HL-60 (cell line): ENCODE results near the gene HTRA1.
A peak's percentile ranks its signal among the peaks of the same experiment; 100 is the strongest.

ENCODE experiments used
- DNase-seq, 2 experiments: peaks; one replicate each; pipeline ENCODE4 v3.0.0-alpha.2; 2010 to 2020; ENCODE audit warnings: low read depth in 1 of 2, low spot score in 1 of 2
- H3K27ac ChIP-seq: fragments of 250-450 bp; sonication (Bioruptor Pico); replicated peaks from 2 replicates; pipeline ENCODE4 v1.5.1; 2020; ENCODE audit warnings: mild to moderate bottlenecking, moderate library complexity
- H3K27me3 ChIP-seq: fragments of 250-450 bp; sonication (Bioruptor Pico); 2 replicates; pipeline ENCODE4 v1.5.1; 2021; ENCODE audit warnings: mild to moderate bottlenecking, moderate library complexity; ENCODE audit not compliant: insufficient read depth, poor library complexity, severe bottlenecking
- H3K4me3 ChIP-seq: replicated peaks from 2 replicates; pipeline ENCODE4 v1.5.1; 2011; ENCODE audit warnings: mild to moderate bottlenecking, control low read depth, low read length; ENCODE audit not compliant: insufficient read depth
- GABPA ChIP-seq: IDR thresholded peaks from 2 replicates; pipeline ENCODE4 v1.6.1; 2012; ENCODE audit warnings: low read depth
- POLR2AphosphoS5 ChIP-seq: IDR thresholded peaks from 2 replicates; pipeline ENCODE4 v1.6.1; 2012; ENCODE audit warnings: low read depth
- REST ChIP-seq: IDR thresholded peaks from 2 replicates; pipeline ENCODE4 v1.6.1; 2012; ENCODE audit warnings: low read depth; ENCODE audit not compliant: insufficient replicate concordance
- SPI1 ChIP-seq: IDR thresholded peaks from 2 replicates; pipeline ENCODE4 v1.6.1; 2012; ENCODE audit warnings: low read depth, mild to moderate bottlenecking, borderline replicate concordance
- TF ChIP-seq, protein P1 (sequence below): IDR thresholded peaks from one replicate; pipeline ENCODE4 v1.5.1; 2011; ENCODE audit warnings: low read length, control low read depth, inconsistent platforms; ENCODE audit not compliant: insufficient read depth

The HTRA1 gene

DNA sequence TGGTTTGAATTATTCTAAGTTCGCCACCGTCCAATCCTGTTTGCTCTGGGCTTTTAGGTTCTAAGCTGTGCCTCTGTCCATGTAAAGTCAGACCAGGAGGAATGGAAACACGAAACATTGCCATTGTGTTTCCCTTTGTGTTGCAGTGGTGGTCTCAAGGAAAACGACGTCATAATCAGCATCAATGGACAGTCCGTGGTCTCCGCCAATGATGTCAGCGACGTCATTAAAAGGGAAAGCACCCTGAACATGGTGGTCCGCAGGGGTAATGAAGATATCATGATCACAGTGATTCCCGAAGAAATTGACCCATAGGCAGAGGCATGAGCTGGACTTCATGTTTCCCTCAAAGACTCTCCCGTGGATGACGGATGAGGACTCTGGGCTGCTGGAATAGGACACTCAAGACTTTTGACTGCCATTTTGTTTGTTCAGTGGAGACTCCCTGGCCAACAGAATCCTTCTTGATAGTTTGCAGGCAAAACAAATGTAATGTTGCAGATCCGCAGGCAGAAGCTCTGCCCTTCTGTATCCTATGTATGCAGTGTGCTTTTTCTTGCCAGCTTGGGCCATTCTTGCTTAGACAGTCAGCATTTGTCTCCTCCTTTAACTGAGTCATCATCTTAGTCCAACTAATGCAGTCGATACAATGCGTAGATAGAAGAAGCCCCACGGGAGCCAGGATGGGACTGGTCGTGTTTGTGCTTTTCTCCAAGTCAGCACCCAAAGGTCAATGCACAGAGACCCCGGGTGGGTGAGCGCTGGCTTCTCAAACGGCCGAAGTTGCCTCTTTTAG lies 52.9 kb downstream of the HTRA1 start:
- no peak for DNase-seq
- no peak overlapping the region for H3K4me3 ChIP-seq
- TF ChIP-seq SPI1: no peak
- no peaks in the 10 kb centered on the region for H3K27me3 ChIP-seq
- no peak overlapping the region for H3K27ac ChIP-seq

GRCh38 chr10:122515022-122515424 lies 53.7 kb downstream of the HTRA1 start:
- Histone ChIP-seq H3K4me3 (no peak overlapping the region), H3K27me3 (no peaks in the 10 kb centered on the region), H3K27ac (no peak overlapping the region)
- TF ChIP-seq GABPA (no peak), POLR2AphosphoS5 (no peak), SPI1 (no peak), REST (no peak)
- TF ChIP-seq, protein P1, sequence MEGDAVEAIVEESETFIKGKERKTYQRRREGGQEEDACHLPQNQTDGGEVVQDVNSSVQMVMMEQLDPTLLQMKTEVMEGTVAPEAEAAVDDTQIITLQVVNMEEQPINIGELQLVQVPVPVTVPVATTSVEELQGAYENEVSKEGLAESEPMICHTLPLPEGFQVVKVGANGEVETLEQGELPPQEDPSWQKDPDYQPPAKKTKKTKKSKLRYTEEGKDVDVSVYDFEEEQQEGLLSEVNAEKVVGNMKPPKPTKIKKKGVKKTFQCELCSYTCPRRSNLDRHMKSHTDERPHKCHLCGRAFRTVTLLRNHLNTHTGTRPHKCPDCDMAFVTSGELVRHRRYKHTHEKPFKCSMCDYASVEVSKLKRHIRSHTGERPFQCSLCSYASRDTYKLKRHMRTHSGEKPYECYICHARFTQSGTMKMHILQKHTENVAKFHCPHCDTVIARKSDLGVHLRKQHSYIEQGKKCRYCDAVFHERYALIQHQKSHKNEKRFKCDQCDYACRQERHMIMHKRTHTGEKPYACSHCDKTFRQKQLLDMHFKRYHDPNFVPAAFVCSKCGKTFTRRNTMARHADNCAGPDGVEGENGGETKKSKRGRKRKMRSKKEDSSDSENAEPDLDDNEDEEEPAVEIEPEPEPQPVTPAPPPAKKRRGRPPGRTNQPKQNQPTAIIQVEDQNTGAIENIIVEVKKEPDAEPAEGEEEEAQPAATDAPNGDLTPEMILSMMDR: no peak
- DNase-seq: no peak

- TF ChIP-seq POLR2AphosphoS5: no peak
- no peak for TF ChIP-seq REST
- no peak for TF ChIP-seq SPI1
- TF ChIP-seq, protein P1: no peak
- no peak for TF ChIP-seq GABPA
- no peak overlapping the region for H3K4me3 ChIP-seq
- H3K27me3 ChIP-seq: no peaks in the 10 kb centered on the region
- no peak overlapping the region for H3K27ac ChIP-seq
- DNase-seq: no peak
Measured at GRCh38 chr10:122515588-122516231, 54.4 kb downstream of the HTRA1 start.

DNA sequence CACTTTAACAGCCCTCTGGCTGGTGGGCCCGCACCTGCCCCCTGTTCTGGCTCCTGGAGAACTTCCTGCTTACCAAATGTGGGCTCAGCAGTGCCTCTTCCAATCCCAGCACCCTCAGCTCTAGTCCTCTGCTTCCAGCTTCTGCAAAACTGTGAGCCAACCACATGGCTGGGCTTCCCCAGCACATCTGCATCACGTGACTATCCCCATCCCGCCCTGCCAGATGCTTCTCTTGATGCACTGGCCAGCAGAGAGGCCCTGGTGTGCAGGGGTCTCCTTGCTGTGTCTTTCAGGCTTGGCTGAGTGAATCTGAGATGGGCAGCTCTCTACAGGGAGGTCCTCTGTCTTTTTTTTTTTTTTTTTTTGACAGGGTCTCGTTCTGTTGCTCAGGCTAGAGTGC lies 55.4 kb downstream of the HTRA1 start:
- no peaks in the 10 kb centered on the region for H3K27me3 ChIP-seq
- no peak overlapping the region for H3K27ac ChIP-seq
- TF ChIP-seq GABPA (no peak), POLR2AphosphoS5 (no peak), REST (no peak), SPI1 (no peak)
- TF ChIP-seq, protein P1: no peak
- H3K4me3 ChIP-seq: no peak overlapping the region
- peak in 1 of 2 experiments; percentile 7 for DNase-seq
